Activated naive CD4-positive, alpha-beta T cell (primary cell): Measurements from ENCODE around the gene ATP9B.

Experiments
- DNase-seq, 4 experiments: peaks; one replicate each; lab custom pipeline; 2025; lab: John Stamatoyannopoulos, UW

Gene ATP9B

DNA sequence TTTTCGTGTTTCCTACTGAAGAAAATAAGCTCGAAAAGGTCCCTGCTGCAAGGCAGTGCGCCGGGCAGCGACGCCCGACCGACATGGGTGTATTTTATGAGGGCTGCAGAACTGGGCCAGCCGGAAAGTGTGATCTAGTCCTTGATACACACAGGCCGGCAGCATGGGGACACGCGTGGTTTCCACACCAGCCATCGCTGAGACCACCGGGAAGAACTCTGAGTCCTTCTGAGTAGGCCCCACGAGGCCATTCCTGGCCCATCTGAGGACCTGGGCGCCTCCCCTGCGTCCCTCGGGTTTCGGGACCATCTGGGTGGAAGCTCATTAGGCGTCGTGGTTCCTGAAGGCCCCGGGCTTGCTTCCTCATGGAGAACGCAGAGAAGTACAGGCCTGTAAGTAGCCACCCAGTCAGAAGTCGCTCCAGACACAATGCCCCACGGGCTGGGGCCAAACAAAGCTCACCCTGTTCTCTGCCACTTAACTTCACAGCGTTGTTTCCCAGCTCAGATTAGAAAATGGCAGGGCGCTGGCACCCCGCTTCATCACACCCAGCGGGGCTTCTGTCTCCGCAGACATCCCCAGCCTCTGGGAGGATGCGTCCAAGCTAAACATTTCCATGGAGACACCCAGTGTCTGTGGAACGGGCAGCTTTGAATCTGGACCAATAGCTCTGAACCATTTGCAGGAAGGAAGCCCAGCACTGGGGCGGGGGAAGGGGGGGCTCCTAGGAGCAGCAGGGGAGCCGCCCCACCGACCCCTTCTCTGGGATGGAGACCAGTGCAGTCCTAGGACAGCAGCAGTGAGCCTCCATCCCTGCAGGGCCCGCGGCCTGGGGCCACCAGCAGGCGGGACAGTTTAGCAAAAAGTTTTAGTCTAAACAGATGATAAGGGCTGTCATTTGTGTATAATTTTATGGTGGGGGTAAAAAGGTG is 328.9 kb downstream of the ATP9B start:
- no peak for DNase-seq

DNA sequence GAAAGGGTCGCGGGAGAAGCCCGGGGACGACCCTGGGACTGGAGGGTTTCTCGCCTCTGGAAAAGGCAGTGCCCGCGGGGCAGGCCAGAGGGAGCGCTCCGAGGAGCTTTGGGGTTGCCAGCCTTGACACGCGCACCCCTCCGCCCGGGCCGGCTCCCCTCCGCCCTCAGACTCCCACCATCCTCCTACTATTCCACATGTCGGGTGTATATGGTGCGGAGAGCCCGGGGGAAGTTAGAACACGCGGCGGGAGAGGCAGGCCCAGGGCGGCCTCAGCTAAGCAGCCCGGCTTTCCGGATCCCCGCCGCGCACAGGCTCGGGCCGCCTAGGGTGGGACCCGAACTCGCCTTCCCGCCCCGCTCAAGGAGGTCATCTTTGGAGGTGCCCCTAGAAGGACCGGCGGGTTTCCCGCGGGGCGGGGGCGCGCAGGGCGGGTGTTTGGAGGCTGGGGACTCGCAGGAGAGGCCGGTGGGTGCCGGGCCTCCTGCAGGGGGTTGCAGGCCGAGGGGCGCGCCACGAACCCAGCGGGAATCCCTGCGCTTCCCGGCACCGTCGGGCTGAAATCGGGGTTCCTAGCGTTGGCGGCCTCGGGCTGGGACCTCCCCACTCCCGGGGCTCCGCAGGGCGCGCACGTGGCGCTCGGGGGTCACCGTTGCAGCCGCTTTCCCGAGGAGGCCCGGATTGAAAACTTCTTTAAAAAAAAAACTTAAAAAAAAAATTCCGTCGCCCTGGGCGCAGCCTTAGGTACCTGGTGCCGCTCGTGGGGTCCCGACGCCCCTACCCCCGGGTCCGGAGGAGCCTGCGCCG is 330.3 kb downstream of the ATP9B start:
- no peak for DNase-seq

- DNase-seq: peak in 2 of 4 experiments; percentile 66 to 70
These were observed 330.9 kb downstream of the ATP9B start for GRCh38 chr18:79400091-79400590.

DNA sequence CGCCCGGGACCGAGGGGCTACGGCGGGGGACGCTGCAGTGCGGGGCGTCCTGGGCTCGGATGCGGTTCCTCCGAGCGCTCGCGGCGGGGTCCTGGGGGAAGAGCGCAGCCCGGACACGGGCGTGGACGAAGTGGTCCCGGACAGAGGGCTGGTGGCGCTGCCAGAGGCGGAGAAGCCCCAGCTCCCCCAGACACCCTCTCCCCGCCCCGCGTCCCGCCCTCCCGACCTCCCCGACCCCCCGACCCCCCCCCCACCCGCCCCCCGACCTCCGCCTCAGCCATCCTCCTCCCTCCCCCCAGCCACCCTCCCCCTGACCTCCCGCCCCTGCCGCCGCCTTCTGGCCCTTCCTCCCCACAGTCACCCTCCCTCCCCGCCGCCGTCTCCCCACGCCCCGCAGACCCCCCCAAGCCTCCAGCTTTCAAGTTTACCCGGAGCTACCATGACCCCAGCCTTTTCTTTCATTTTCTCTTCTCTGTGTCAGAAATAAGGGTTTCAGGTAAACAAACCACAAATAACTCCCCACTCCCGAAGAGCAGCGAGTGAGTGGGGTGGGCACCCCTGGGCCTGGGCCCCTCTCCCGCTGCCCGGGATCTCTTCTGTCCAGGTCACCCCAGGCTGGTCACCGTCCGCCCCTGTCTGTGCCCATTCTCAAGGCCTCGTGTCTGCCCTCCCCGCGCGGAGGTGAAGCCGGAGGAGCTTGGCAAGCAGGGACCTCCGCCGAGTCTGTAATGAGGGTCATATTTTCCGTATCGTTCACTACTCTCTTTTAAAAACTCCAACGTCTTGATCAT is 331.6 kb downstream of the ATP9B start:
- DNase-seq: peak in 1 of 4 experiments; percentile 40

DNA sequence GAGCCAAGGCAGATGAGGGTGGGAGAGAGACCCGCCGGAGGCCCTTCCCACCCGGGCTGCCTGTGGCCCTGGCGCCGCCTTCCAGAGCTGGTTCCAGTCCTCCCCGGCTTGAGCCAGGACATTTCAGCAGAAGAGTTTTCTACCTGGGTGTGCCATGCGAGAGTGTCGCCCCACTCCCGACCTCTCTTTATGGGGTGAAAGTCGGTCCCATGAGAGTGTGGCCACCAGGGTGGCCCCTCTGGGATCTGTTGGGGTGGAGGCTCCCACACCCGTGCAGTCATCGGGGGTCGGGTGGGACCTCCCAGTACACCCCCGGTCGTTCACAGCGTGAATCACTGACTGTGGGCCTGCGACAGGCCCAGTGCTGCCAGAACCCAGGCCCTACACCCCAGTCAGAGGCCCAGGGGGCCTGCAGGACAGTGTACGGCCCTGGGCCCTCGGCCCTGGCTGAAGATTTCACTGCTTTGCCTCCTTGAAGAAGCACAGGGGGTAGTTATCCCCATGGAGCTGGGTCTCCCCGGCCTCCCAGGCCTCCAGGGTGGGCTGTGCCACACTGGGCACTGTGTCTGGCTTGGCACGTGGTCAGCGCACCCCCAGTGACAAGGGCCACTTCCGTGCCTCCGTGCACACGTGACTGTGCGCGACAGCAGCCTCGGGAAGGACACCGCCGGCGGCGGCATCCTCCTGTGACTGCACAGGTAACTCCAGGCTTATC is 332.5 kb downstream of the ATP9B start:
- no peak for DNase-seq

DNA sequence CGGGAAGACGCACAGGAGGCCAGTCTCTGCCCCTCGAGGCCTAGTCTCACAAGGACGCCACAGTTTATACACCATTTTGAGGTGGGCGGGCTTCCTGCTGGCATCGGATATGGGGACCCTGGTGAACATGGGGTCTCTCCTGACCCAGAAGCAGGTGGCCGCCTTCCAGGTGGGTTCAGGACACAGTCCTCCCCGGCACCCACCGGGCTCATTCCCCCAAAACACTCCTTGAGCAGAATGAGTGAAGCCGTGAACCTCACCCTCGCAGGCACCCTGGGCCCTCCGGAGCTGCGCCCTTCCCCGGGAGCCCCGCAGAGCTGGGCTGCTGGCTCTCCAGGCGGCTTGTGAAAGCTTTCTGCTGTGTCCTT is 333.0 kb downstream of the ATP9B start:
- no peak for DNase-seq

- no peak for DNase-seq
These were observed 334.0 kb downstream of the ATP9B start for GRCh38 chr18:79402977-79403722.

DNA sequence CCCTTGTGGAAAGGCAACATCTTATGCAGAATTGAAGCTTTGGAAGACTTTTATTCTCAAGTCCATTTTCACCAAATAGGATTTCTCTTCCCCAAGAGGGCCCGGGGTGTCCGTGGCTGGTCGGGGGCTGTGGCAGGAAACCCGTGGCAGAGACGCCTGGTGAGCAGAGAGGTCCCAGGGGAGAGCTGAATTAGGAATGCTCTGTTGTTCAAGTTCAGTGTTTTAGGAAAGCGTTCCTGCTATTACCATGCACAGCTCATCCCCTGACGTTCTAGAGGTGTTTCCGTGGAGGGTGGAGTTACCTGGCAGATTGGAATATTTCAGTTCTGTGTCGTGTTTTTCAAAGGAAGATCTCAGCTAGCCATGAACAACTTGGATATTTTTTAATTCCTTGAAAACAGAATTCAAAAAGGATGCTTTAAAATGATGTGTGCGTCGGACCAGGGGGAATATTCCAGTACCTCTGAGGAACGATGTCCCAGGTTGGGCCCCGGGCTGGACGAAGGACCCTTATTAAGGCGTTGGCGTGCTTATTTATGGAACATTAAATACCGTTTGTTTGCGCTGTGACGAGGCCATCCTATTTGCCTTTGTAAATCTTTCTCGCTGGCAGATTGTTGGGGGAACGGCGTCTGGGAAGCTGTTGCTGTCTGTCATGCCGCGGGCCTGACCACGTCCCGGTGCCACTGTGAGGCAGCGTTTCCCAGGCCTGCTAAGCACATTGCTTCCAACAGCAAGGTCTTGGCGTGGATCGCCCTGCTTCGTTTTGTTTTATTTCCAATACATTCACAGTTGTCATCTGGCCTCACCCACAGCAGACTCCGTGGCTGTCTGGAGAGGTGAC is 334.8 kb downstream of the ATP9B start:
- DNase-seq: no peak

- no peak for DNase-seq
These were observed 335.3 kb downstream of the ATP9B start for GRCh38 chr18:79404567-79404910.

- no peak for DNase-seq
These were observed 336.0 kb downstream of the ATP9B start for GRCh38 chr18:79405019-79405780.

DNA sequence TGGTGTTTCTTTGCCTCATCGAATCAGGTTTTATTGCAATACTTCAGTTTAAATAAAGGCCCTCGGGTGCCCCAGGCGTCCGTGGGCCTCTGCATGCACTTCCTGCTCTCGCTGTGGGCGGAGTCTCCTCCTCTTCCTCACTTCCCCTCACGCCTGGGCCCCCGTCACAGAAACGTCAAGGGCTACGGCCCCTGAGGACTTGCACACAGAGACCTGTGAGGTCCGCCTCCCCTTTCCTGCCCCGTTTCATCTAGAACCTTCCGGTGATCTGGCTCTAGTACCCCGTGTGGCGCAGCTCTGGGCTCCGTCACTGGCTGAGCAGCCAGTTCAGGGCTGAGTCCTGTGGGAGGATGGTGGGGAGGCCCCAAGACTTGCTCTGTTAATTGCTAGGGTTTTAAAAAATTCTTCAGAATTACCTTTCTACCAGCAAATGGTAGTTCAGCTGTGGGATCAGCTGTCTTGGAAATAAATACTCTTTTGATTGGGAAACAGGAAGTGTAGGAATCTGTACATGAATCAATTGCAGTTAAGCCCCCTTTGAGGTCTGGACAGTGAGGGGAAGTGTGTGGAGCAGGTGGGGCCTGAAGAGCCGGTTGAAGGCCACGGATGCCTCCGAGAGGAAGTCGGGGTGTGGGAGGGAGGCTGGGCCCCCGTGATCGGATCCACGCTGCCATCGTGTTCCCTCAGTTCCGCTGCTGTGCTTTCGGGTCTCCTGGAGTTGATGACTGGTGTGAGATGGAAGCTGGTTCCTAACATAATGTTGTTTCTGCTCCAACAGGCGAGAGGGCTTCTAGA is 336.8 kb downstream of the ATP9B start:
- DNase-seq: peak; percentile 39 to 73 (median 60)

- no peak for DNase-seq
These were observed 337.5 kb downstream of the ATP9B start for GRCh38 chr18:79406708-79407107.

DNA sequence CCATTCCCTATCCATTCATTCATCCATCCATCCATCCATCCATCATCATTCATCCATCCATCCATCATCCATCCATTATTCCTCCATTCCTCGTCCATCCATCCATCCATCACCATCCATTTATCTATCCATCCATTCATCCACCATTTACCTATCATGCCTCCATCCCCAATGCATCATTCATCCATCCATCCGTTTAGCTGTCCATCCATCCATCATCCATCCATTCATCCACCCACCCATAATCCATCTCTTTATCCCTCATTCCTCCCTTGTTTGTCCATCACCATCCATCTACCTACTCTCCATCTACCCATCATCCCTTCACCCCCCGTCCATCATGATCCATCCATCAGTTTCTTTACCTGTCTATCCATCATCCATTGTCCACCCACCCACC is 340.1 kb downstream of the ATP9B start:
- no peak for DNase-seq

DNA sequence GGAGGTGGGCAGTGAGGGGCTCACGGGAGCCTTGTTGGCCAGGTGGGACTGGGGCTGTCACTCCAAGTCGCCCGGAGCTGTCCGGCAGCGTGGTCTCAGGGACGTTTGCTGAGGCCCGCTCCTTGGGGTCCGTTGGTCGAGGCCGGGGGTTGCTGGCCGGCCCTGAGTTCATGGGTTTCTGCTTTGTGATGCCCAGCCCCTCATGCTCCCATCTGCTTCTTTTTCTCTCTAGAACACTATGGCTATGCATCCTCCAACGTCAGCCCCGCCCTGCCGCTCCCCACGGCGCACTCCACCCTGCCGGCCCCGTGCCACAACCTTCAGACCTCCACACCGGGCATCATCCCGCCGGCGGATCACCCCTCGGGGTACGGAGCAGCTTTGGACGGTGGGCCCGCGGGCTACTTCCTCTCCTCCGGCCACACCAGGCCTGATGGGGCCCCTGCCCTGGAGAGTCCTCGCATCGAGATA is 341.0 kb downstream of the ATP9B start:
- no peak for DNase-seq

DNA sequence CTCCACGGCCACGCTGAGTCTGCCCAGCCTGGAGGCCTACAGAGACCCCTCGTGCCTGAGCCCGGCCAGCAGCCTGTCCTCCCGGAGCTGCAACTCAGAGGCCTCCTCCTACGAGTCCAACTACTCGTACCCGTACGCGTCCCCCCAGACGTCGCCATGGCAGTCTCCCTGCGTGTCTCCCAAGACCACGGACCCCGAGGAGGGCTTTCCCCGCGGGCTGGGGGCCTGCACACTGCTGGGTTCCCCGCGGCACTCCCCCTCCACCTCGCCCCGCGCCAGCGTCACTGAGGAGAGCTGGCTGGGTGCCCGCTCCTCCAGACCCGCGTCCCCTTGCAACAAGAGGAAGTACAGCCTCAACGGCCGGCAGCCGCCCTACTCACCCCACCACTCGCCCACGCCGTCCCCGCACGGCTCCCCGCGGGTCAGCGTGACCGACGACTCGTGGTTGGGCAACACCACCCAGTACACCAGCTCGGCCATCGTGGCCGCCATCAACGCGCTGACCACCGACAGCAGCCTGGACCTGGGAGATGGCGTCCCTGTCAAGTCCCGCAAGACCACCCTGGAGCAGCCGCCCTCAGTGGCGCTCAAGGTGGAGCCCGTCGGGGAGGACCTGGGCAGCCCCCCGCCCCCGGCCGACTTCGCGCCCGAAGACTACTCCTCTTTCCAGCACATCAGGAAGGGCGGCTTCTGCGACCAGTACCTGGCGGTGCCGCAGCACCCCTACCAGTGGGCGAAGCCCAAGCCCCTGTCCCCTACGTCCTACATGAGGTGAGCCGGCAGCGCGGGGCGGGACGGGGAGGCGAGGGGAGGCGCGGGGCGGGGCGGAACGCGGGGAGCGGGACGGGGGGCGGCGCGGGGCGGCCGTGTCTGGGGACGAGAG is 341.8 kb downstream of the ATP9B start:
- DNase-seq: no peak

DNA sequence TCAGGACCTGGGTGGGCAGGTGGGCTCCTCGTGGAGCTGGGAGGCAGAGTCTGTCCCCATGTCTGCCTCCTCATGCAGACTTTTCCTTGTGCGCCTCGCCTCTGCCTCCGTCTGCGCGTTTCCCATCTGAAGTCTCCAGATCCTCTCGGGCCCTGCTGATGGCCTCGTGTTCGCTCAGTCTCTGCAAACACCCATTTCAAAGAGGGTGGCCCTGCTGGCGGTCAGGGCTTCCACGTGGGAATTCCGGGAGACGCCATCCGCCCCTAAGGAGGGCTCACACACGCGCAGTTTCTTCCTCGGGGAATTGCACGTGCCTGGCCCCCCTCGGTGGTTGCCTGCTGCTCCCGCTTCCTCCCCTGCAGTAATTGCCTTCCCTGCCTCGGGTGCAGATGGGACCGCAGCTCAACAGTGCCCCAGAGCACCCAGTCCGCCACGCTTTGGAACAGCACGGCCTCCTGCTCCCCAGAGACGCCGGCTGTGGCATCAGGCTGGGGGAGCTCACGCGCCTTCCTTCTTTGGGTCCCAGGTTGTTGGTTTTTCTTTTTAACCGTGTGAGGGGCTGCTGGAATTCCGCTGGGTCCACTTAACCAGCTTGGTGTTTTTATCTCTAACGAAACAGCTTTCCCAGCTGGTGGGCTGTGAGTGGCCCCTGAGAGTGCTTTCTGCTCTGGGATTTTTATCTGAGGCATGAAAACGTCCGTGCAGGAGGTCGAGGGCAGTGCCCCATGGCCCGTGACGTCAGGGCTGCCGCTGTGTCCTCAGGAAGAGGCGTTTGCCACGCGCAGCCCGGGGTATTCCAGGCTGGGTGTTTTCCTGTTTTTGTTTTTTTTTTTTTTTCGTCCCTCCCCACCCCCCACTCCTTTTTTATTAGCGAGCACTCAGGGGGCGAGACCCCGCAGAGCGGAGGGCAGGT is 342.7 kb downstream of the ATP9B start:
- DNase-seq: no peak
